ENCODE data around the gene APOA5. TPM values are rescaled to one million over a fixed set of nuclear protein-coding genes. Genes with fewer than 3 reads are reported as not detected.
"Not testable (repeated sequence)": the region's sequence is repeated elsewhere in the genome, so short reads cannot be mapped to it uniquely, and the experiment has no call there.

APOA5 gene
- total RNA-seq, 5 donors from 2014 or later (not counting 1 experiment from before 2014, with no cell fraction given): 0.19 to 0.85 TPM; not detected in 3

- H3K4me1 Mint-ChIP-seq; H3K27ac Mint-ChIP-seq; CTCF ChIA-PET; H3K4me3 ChIP-seq (ENCODE audit: control insufficient read depth in 1 of 2, extremely low read depth in 1 of 2, low read length in 1 of 2); POLR2A ChIA-PET; H3K27me3 ChIP-seq (replicated peaks in 1 of 2; ENCODE audit: control insufficient read depth in 2 of 2, extremely low read depth in 1 of 2, insufficient read depth in 2 of 2, low read length in 1 of 2); H3K27me3 Mint-ChIP-seq; H3K9me3 ChIP-seq; H3K9me3 Mint-ChIP-seq; H3K4me1 ChIP-seq (ENCODE audit: control insufficient read depth in 1 of 2, extremely low read depth in 1 of 2, insufficient read depth in 2 of 2, low read length in 2 of 2); DNase-seq; H3K27ac ChIP-seq (ENCODE audit: low read length); H3K4me3 Mint-ChIP-seq; ATAC-seq (replicated peaks in 1 of 4): not testable (repeated sequence)
- H3K36me3 Mint-ChIP-seq: peaks cover 56% of the 10 kb centered on the region
- 93% methylated on average over 6 of the region's 8 CpGs for WGBS (ENCODE audit: insufficient coverage)
- peaks cover 4 to 76% of the 10 kb centered on the region in 2 donors for H3K36me3 ChIP-seq (ENCODE audit: control insufficient read depth in 2 of 2, extremely low read depth in 1 of 2, insufficient read depth in 1 of 2, low read length in 1 of 2)
These were observed 35.6 kb downstream of the APOA5 start for GRCh38 chr11:116756044-116756443.

GRCh38 chr11:116750070-116750718, 41.5 kb downstream of the APOA5 start:
- no peak for DNase-seq
- no peaks in the 10 kb centered on the region for H3K27me3 ChIP-seq (replicated peaks in 1 of 2; ENCODE audit: control insufficient read depth in 2 of 2, extremely low read depth in 1 of 2, insufficient read depth in 2 of 2, low read length in 1 of 2)

GRCh38 chr11:116742104-116742503, 49.6 kb downstream of the APOA5 start:
- WGBS (ENCODE audit: insufficient coverage): 93% methylated on average over 3 of the region's 6 CpGs
- Histone ChIP-seq H3K27ac (ENCODE audit: low read length) (no peak overlapping the region), H3K36me3 (ENCODE audit: control insufficient read depth in 2 of 2, extremely low read depth in 1 of 2, insufficient read depth in 1 of 2, low read length in 1 of 2) (peaks cover 0 to 10% of the 10 kb centered on the region in 2 donors), H3K27me3 (replicated peaks in 1 of 2; ENCODE audit: control insufficient read depth in 2 of 2, extremely low read depth in 1 of 2, insufficient read depth in 2 of 2, low read length in 1 of 2) (no peaks in the 10 kb centered on the region), H3K4me3 (ENCODE audit: control insufficient read depth in 1 of 2, extremely low read depth in 1 of 2, low read length in 1 of 2) (no peak overlapping the region), H3K9me3 (no peaks in the 10 kb centered on the region), H3K4me1 (ENCODE audit: control insufficient read depth in 1 of 2, extremely low read depth in 1 of 2, insufficient read depth in 2 of 2, low read length in 2 of 2) (no peaks in the 10 kb centered on the region)
- ATAC-seq (replicated peaks in 1 of 4) (no peak), DNase-seq (no peak)
- ChIA-PET CTCF (no interaction called here), POLR2A (no interaction called here)
- H3K27ac Mint-ChIP-seq: no peak overlapping the region
- no peaks in the 10 kb centered on the region for H3K4me1 Mint-ChIP-seq
- H3K4me3 Mint-ChIP-seq: no peak overlapping the region
- no peaks in the 10 kb centered on the region for H3K9me3 Mint-ChIP-seq
- H3K36me3 Mint-ChIP-seq: peaks cover 9% of the 10 kb centered on the region
- no peaks in the 10 kb centered on the region for H3K27me3 Mint-ChIP-seq

More at GRCh38 chr11:116750070-116750718, 41.5 kb downstream of the APOA5 start:
- Mint-ChIP-seq H3K27me3 (no peaks in the 10 kb centered on the region), H3K4me1 (no peaks in the 10 kb centered on the region), H3K9me3 (no peaks in the 10 kb centered on the region), H3K4me3 (no peak overlapping the region), H3K27ac (no peak overlapping the region), H3K36me3 (peaks cover 42% of the 10 kb centered on the region)
- Histone ChIP-seq H3K4me3 (ENCODE audit: control insufficient read depth in 1 of 2, extremely low read depth in 1 of 2, low read length in 1 of 2) (no peak overlapping the region), H3K36me3 (ENCODE audit: control insufficient read depth in 2 of 2, extremely low read depth in 1 of 2, insufficient read depth in 1 of 2, low read length in 1 of 2) (peaks cover 9 to 71% of the 10 kb centered on the region in 2 donors), H3K4me1 (ENCODE audit: control insufficient read depth in 1 of 2, extremely low read depth in 1 of 2, insufficient read depth in 2 of 2, low read length in 2 of 2) (no peaks in the 10 kb centered on the region), H3K9me3 (no peaks in the 10 kb centered on the region), H3K27ac (ENCODE audit: low read length) (no peak overlapping the region)
- 88% methylated on average over 1 of the region's 2 CpGs for WGBS (ENCODE audit: insufficient coverage)
- POLR2A ChIA-PET: no interaction called here
- CTCF ChIA-PET: no interaction called here
- ATAC-seq (replicated peaks in 1 of 4): no peak

- DNase-seq (no peak), ATAC-seq (replicated peaks in 1 of 4) (no peak)
- ChIA-PET POLR2A (no interaction called here), CTCF (interaction anchor here in 1 of 2 donors (0.6 kb wide), 1 partner anchor 472 kb away, joined by 4 read pairs; no protein-coding TSS in a partner anchor)
- Mint-ChIP-seq H3K27me3 (no peaks in the 10 kb centered on the region), H3K4me3 (no peak overlapping the region), H3K36me3 (peaks cover 4% of the 10 kb centered on the region), H3K9me3 (no peaks in the 10 kb centered on the region), H3K4me1 (no peaks in the 10 kb centered on the region), H3K27ac (no peak overlapping the region)
- Histone ChIP-seq H3K9me3 (no peaks in the 10 kb centered on the region), H3K36me3 (ENCODE audit: control insufficient read depth in 2 of 2, extremely low read depth in 1 of 2, insufficient read depth in 1 of 2, low read length in 1 of 2) (no peaks in the 10 kb centered on the region), H3K27me3 (replicated peaks in 1 of 2; ENCODE audit: control insufficient read depth in 2 of 2, extremely low read depth in 1 of 2, insufficient read depth in 2 of 2, low read length in 1 of 2) (no peaks in the 10 kb centered on the region), H3K4me1 (ENCODE audit: control insufficient read depth in 1 of 2, extremely low read depth in 1 of 2, insufficient read depth in 2 of 2, low read length in 2 of 2) (no peaks in the 10 kb centered on the region), H3K4me3 (ENCODE audit: control insufficient read depth in 1 of 2, extremely low read depth in 1 of 2, low read length in 1 of 2) (no peak overlapping the region), H3K27ac (ENCODE audit: low read length) (no peak overlapping the region)
- WGBS (ENCODE audit: insufficient coverage): 78% methylated on average over 3 of the region's 4 CpGs
These were observed 50.9 kb downstream of the APOA5 start for GRCh38 chr11:116740741-116741140.

Other genes starting within 250 kb of the APOA5 start
- 10 to 100 TPM in 4 of 5 donors, 1 to 10 TPM in 1; 9.8 to 23.0 (median 20.5) TPM for gene BUD13, start 18.9 kb downstream of the APOA5 start, total RNA-seq
- gene ZPR1, start 3.9 kb downstream of the APOA5 start, total RNA-seq: 100 to 1,000 TPM in 2 of 5 donors, 10 to 100 TPM in 3; 57.8 to 113 (median 62.2) TPM
- not detected for gene APOA4, start 31.4 kb upstream of the APOA5 start, total RNA-seq
- gene APOC3, start 38.0 kb upstream of the APOA5 start, total RNA-seq: 1 to 10 TPM in 3 of 5 donors, not detected in 2; 3.3 to 4.1 (median 3.7) TPM
- 1 to 10 TPM in 4 of 5 donors, not detected in 1; 1.1 to 5.4 (median 4.2) TPM for gene APOA1, start 45.7 kb upstream of the APOA5 start, total RNA-seq

Data from T-cell (primary cell).